ENCODE results near the gene FAM25G. TPM values are rescaled to one million over a fixed set of nuclear protein-coding genes. Genes with fewer than 3 reads are reported as not detected.

Gene FAM25G
- total RNA-seq, 1 experiment from 2014 or later = not detected

GRCh38 chr10:47454780-47455058, 36.8 kb downstream of the FAM25G start:
- TF ChIP-seq, protein P1, sequence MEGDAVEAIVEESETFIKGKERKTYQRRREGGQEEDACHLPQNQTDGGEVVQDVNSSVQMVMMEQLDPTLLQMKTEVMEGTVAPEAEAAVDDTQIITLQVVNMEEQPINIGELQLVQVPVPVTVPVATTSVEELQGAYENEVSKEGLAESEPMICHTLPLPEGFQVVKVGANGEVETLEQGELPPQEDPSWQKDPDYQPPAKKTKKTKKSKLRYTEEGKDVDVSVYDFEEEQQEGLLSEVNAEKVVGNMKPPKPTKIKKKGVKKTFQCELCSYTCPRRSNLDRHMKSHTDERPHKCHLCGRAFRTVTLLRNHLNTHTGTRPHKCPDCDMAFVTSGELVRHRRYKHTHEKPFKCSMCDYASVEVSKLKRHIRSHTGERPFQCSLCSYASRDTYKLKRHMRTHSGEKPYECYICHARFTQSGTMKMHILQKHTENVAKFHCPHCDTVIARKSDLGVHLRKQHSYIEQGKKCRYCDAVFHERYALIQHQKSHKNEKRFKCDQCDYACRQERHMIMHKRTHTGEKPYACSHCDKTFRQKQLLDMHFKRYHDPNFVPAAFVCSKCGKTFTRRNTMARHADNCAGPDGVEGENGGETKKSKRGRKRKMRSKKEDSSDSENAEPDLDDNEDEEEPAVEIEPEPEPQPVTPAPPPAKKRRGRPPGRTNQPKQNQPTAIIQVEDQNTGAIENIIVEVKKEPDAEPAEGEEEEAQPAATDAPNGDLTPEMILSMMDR (IDR thresholded peaks at IDR 0.05; ENCODE audit: insufficient read depth in 1 of 2, low read depth in 1 of 2, low read length in 1 of 2, severe bottlenecking in 1 of 2, unreplicated experiment in 1 of 2) = no peak
- DNase-seq = no peak
- Mint-ChIP-seq H3K4me1 (ENCODE audit: low read depth, unreplicated experiment) (peaks cover 30% of the 10 kb centered on the region), H3K27me3 (ENCODE audit: insufficient read depth, unreplicated experiment) (no peaks in the 10 kb centered on the region), H3K4me3 (ENCODE audit: unreplicated experiment) (no peak overlapping the region), H3K27ac (ENCODE audit: unreplicated experiment) (no peak overlapping the region), H3K36me3 (ENCODE audit: insufficient read depth, unreplicated experiment) (no peaks in the 10 kb centered on the region), H3K9me3 (ENCODE audit: unreplicated experiment) (no peaks in the 10 kb centered on the region)
- intact Hi-C loops (cut with micrococcal nuclease; ENCODE audit: unreplicated experiment) = no loop called here
- BruUV-seq (replicated peaks) = no TSS peak
- Histone ChIP-seq H3K27me3 (replicated peaks; ENCODE audit: control insufficient read depth, insufficient read depth, low read length) (no peaks in the 10 kb centered on the region), H3K4me3 (ENCODE audit: low read depth, low read length) (no peak overlapping the region), H3K9me3 (no peaks in the 10 kb centered on the region), H3K4me1 (peaks cover 40% of the 10 kb centered on the region), H3K36me3 (ENCODE audit: control insufficient read depth, insufficient read depth, low read length) (no peaks in the 10 kb centered on the region)
- CTCF ChIA-PET = interaction anchor here (0.7 kb wide), 1 partner anchor 74 kb away, joined by 3 read pairs; no protein-coding TSS in a partner anchor
- POLR2A ChIA-PET = no interaction called here

DNA sequence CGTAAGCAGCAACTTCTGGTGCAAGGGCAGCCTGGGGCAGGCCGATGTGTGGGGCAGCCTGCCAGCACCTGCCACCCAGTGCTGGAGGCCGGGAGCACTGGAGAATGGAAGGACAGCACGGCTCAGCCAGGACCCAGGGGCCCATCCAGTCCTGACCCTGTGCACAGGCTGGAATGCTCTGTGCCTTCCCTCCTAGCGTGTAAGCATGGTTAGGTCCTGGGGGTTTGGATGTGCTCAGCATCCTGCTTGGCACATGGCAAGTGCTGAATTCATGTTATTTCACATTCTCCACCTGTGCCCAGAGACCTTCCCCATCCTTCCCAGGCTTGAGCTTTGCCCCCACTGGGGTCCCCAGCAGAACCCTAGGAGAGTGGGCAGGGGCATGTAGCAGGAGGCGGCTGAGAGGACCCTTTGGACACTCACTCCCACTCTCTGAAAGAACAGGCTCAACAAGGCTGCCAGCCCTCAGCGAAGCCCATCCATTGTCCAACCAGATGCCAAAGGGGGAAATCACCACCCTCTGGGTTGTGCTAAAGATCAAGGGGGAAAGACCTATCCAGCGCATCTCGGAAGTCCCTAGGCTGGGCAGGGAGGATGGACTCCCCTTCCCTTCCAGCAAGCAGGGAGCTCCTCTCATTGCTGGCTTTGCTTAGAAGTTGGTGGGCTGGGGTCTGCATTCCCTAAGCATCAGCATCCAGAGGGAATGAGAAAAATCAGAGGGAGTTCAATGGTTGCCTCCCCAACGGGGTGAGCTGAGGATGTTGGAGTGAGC, 37.3 kb downstream of the FAM25G start:
- no peaks in the 10 kb centered on the region for H3K9me3 ChIP-seq
- POLR2A ChIA-PET = no interaction called here
- H3K9me3 Mint-ChIP-seq (ENCODE audit: unreplicated experiment) = no peaks in the 10 kb centered on the region
- peaks cover 29% of the 10 kb centered on the region for H3K4me1 Mint-ChIP-seq (ENCODE audit: low read depth, unreplicated experiment)
- H3K27me3 Mint-ChIP-seq (ENCODE audit: insufficient read depth, unreplicated experiment) = no peaks in the 10 kb centered on the region
- H3K4me3 Mint-ChIP-seq (ENCODE audit: unreplicated experiment) = no peak overlapping the region
- no peak for DNase-seq
- TF ChIP-seq, protein P1 (IDR thresholded peaks at IDR 0.05; ENCODE audit: insufficient read depth in 1 of 2, low read depth in 1 of 2, low read length in 1 of 2, severe bottlenecking in 1 of 2, unreplicated experiment in 1 of 2) = no peak
- H3K36me3 Mint-ChIP-seq (ENCODE audit: insufficient read depth, unreplicated experiment) = no peaks in the 10 kb centered on the region
- BruUV-seq (replicated peaks) = no TSS peak
- intact Hi-C loops (cut with micrococcal nuclease; ENCODE audit: unreplicated experiment) = no loop called here
- H3K4me1 ChIP-seq = peaks cover 40% of the 10 kb centered on the region
- H3K4me3 ChIP-seq (ENCODE audit: low read depth, low read length) = no peak overlapping the region
- H3K27me3 ChIP-seq (replicated peaks; ENCODE audit: control insufficient read depth, insufficient read depth, low read length) = no peaks in the 10 kb centered on the region
- no peaks in the 10 kb centered on the region for H3K36me3 ChIP-seq (ENCODE audit: control insufficient read depth, insufficient read depth, low read length)
- no peak overlapping the region for H3K27ac Mint-ChIP-seq (ENCODE audit: unreplicated experiment)
- CTCF ChIA-PET = interaction anchor here (0.7 kb wide), 1 partner anchor 73 kb away, joined by 3 read pairs; no protein-coding TSS in a partner anchor

GRCh38 chr10:47453141-47454007, 38.1 kb downstream of the FAM25G start:
- ChIA-PET CTCF (no interaction called here), POLR2A (no interaction called here)
- no peak for DNase-seq
- Histone ChIP-seq H3K36me3 (ENCODE audit: control insufficient read depth, insufficient read depth, low read length) (no peaks in the 10 kb centered on the region), H3K4me3 (ENCODE audit: low read depth, low read length) (no peak overlapping the region), H3K4me1 (peaks cover 33% of the 10 kb centered on the region), H3K27me3 (replicated peaks; ENCODE audit: control insufficient read depth, insufficient read depth, low read length) (no peaks in the 10 kb centered on the region), H3K9me3 (no peaks in the 10 kb centered on the region)
- peaks cover 20% of the 10 kb centered on the region for H3K4me1 Mint-ChIP-seq (ENCODE audit: low read depth, unreplicated experiment)
- no peaks in the 10 kb centered on the region for H3K27me3 Mint-ChIP-seq (ENCODE audit: insufficient read depth, unreplicated experiment)
- H3K9me3 Mint-ChIP-seq (ENCODE audit: unreplicated experiment) = no peaks in the 10 kb centered on the region
- intact Hi-C loops (cut with micrococcal nuclease; ENCODE audit: unreplicated experiment) = no loop called here
- BruUV-seq (replicated peaks) = no TSS peak
- TF ChIP-seq, protein P1 (IDR thresholded peaks at IDR 0.05; ENCODE audit: insufficient read depth in 1 of 2, low read depth in 1 of 2, low read length in 1 of 2, severe bottlenecking in 1 of 2, unreplicated experiment in 1 of 2) = no peak
- H3K36me3 Mint-ChIP-seq (ENCODE audit: insufficient read depth, unreplicated experiment) = no peaks in the 10 kb centered on the region
- no peak overlapping the region for H3K27ac Mint-ChIP-seq (ENCODE audit: unreplicated experiment)
- H3K4me3 Mint-ChIP-seq (ENCODE audit: unreplicated experiment) = no peak overlapping the region
